ENCODE measurements around the gene CEP128. TPM values are rescaled to one million over a fixed set of nuclear protein-coding genes. Genes with fewer than 3 reads are reported as not detected.

CEP128 gene
- total and polyA plus RNA-seq, 8 donors, result 4.8 to 10.1 (median 7.5) TPM

- ATAC-seq (no peak), DNase-seq (no peak)
- H3K4me1 ChIP-seq, result no peaks in the 10 kb centered on the region
- H3K36me3 ChIP-seq, result no peaks in the 10 kb centered on the region
- no peak overlapping the region for H3K4me3 ChIP-seq
- H3K27me3 ChIP-seq, result no peaks in the 10 kb centered on the region
- H3K27ac ChIP-seq, result no peak overlapping the region
- TF ChIP-seq, protein P1, sequence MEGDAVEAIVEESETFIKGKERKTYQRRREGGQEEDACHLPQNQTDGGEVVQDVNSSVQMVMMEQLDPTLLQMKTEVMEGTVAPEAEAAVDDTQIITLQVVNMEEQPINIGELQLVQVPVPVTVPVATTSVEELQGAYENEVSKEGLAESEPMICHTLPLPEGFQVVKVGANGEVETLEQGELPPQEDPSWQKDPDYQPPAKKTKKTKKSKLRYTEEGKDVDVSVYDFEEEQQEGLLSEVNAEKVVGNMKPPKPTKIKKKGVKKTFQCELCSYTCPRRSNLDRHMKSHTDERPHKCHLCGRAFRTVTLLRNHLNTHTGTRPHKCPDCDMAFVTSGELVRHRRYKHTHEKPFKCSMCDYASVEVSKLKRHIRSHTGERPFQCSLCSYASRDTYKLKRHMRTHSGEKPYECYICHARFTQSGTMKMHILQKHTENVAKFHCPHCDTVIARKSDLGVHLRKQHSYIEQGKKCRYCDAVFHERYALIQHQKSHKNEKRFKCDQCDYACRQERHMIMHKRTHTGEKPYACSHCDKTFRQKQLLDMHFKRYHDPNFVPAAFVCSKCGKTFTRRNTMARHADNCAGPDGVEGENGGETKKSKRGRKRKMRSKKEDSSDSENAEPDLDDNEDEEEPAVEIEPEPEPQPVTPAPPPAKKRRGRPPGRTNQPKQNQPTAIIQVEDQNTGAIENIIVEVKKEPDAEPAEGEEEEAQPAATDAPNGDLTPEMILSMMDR (IDR thresholded peaks at IDR 0.05), result no peak
- no peaks in the 10 kb centered on the region for H3K9me3 ChIP-seq
- intact Hi-C loops (cut with DNase I), result no loop called here
Measured at GRCh38 chr14:80507292-80507869, 434.2 kb downstream of the CEP128 start.

DNA sequence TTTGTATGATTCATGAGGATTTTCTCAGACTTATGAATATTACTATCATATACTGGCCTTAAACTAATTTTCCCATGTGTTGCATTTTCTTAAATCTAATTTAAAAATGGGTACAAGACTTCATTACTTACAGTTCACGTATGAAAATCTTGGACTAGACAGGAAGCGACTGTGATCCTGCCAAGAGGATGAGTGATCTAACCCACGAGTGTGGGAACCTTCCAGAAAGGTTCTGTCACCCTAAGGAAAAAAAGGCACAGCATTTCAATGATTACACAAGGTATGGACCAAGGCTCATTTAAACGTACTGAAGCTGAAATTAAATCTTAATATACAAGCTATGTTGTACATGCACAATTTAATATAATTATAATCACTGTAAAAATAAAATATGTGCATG is 436.8 kb downstream of the CEP128 start:
- no peak for DNase-seq
- intact Hi-C loops (cut with DNase I), result no loop called here
- Histone ChIP-seq H3K27ac (no peak overlapping the region), H3K4me3 (no peak overlapping the region), H3K4me1 (no peaks in the 10 kb centered on the region), H3K27me3 (no peaks in the 10 kb centered on the region), H3K36me3 (no peaks in the 10 kb centered on the region), H3K9me3 (no peaks in the 10 kb centered on the region)
- TF ChIP-seq, protein P1 (IDR thresholded peaks at IDR 0.05), result no peak
- ATAC-seq, result no peak

- H3K27me3 ChIP-seq, result no peaks in the 10 kb centered on the region
- DNase-seq (no peak), ATAC-seq (no peak)
- TF ChIP-seq, protein P1 (IDR thresholded peaks at IDR 0.05), result no peak
- H3K4me3 ChIP-seq, result no peak overlapping the region
- no peaks in the 10 kb centered on the region for H3K36me3 ChIP-seq
- no peak overlapping the region for H3K27ac ChIP-seq
- H3K4me1 ChIP-seq, result no peaks in the 10 kb centered on the region
- H3K9me3 ChIP-seq, result no peaks in the 10 kb centered on the region
- intact Hi-C loops (cut with DNase I), result no loop called here
Measured at GRCh38 chr14:80498533-80498932, 443.0 kb downstream of the CEP128 start.

DNA sequence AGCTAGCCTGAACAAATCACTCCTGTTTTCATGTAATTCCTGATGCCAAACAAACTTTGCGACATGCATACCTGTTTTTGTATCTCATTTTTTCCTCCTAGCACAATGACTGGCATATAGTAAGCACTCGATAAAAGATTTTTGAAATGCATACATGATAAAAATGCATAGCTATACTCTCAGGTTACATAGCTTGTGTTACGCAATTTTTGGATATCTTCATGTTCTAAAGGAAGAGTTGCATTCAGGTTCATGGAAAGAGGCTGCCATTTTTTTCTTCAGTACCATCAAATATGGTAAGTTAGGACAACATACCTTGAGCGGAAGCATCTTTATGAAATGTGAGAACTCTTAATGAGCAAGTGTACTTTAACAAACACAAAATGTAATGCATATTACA is 445.4 kb downstream of the CEP128 start:
- no peak for DNase-seq
- H3K4me1 ChIP-seq, result no peaks in the 10 kb centered on the region
- H3K27ac ChIP-seq, result no peak overlapping the region
- no peak overlapping the region for H3K4me3 ChIP-seq
- H3K36me3 ChIP-seq, result no peaks in the 10 kb centered on the region
- TF ChIP-seq, protein P1 (IDR thresholded peaks at IDR 0.05), result no peak
- no peaks in the 10 kb centered on the region for H3K9me3 ChIP-seq
- intact Hi-C loops (cut with DNase I), result no loop called here
- no peak for ATAC-seq
- H3K27me3 ChIP-seq, result no peaks in the 10 kb centered on the region

DNA sequence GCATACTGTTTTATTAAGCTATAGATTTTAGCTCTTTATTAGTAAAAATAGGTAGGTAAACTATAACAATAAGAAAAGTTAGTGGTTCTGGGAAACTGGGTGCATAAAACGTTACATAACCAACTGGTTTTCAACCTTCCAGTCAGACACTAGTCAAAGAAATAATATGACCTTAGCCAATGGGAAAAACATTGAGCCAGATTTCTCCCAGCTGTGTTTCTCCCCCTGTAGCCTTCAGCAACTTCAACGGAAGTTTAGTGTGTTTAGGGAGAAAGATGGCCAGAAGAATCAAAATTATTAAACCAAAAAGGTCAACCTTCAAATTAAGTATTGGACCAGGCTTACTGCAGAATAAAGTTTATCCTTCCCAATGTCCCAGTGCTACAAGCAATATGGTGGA is 446.8 kb downstream of the CEP128 start:
- intact Hi-C loops (cut with DNase I), result no loop called here
- no peaks in the 10 kb centered on the region for H3K9me3 ChIP-seq
- TF ChIP-seq, protein P1 (IDR thresholded peaks at IDR 0.05), result no peak
- H3K4me1 ChIP-seq, result no peaks in the 10 kb centered on the region
- H3K27ac ChIP-seq, result no peak overlapping the region
- no peak for ATAC-seq
- no peaks in the 10 kb centered on the region for H3K36me3 ChIP-seq
- H3K27me3 ChIP-seq, result no peaks in the 10 kb centered on the region
- H3K4me3 ChIP-seq, result no peak overlapping the region
- no peak for DNase-seq
